ENCODE measurements around the gene QPRT.
"Not testable (repeated sequence)": the region's sequence is repeated elsewhere in the genome, so short reads cannot be mapped to it uniquely, and the experiment has no call there.

Gene QPRT

DNA sequence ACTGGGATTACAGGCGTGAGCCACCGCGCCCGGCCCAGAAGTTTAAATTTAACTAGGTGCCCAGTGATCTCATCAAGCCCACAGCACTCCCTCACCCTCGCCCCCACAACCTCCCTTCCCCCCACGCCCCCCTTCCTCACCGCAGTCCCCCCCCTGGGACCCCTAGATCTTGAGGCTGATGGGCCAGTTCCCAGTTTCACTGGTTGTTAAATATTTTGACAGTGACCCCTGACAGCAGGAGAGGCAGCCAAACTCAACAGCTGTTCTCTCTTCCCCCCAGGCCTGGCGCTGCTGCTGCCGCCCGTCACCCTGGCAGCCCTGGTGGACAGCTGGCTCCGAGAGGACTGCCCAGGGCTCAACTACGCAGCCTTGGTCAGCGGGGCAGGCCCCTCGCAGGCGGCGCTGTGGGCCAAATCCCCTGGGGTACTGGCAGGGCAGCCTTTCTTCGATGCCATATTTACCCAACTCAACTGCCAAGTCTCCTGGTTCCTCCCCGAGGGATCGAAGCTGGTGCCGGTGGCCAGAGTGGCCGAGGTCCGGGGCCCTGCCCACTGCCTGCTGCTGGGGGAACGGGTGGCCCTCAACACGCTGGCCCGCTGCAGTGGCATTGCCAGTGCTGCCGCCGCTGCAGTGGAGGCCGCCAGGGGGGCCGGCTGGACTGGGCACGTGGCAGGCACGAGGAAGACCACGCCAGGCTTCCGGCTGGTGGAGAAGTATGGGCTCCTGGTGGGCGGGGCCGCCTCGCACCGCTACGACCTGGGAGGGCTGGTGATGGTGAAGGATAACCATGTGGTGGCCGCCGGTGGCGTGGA lies 15.6 kb downstream of the QPRT start:
- no peak for DNase-seq

DNA sequence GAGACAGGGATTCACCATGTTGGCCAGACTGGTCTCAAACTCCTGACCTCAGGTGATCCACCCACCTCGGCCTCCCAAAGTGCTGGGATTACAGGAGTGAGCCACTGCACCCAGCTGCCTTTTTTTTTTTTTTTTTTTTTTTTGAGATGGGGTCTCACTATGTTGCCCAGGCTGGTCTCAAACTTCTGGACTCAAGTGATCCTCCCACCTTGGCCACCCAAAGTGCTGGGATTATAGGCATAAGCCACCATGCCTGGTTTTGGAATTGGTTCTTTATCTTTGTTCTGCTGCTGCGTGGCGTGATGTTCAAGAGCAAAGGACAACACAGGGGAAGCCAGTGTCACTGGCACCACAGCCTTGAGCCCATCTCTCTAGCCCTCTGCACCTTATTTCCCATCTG lies 16.7 kb downstream of the QPRT start:
- DNase-seq = not testable (repeated sequence)

DNA sequence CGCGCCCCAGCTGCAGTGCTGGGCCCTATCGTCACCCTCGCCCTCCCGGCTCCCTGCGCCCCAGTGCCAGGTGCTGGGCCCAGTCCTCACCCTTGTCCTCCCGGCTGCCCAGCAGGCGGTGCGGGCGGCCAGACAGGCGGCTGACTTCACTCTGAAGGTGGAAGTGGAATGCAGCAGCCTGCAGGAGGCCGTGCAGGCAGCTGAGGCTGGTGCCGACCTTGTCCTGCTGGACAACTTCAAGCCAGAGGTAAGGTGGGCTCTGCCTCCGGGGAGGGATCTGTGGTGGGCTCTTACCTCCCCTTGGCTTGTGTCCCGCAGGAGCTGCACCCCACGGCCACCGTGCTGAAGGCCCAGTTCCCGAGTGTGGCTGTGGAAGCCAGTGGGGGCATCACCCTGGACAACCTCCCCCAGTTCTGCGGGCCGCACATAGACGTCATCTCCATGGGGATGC lies 17.9 kb downstream of the QPRT start:
- no peak for DNase-seq

DNA sequence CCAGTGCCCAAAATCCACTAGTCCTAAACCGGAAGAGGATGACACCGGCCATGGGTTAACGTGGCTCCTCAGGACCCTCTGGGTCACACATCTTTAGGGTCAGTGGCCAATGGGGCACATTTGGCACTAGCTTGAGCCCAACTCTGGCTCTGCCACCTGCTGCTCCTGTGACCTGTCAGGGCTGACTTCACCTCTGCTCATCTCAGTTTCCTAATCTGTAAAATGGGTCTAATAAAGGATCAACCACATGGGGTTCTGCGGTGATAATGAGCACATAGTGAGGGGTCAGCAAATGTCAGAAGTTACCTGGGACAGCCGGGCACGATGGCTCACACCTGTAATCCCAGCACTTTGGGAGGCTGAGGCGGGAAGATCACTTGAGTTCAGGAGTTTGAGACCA lies 18.4 kb downstream of the QPRT start:
- no peak for DNase-seq

DNA sequence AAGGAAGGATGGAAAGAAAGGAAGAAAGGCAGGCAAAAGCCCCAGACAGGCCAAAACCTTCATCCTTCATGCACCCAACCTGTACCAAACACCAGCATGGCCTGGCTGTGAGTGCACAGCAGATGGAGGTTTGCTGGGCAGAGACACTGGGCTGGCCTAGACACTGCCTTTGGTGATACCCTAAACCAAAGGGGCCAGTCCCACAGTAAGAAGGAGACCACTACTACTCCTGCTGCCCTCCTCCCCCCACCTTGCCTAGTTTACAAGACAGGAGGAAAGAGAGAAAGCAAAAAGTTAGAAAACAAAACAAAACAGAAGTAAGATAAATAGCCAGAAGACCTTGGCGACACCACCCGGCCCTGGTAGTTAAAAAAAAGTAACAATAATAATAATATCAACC lies 19.1 kb downstream of the QPRT start:
- no peak for DNase-seq

DNA sequence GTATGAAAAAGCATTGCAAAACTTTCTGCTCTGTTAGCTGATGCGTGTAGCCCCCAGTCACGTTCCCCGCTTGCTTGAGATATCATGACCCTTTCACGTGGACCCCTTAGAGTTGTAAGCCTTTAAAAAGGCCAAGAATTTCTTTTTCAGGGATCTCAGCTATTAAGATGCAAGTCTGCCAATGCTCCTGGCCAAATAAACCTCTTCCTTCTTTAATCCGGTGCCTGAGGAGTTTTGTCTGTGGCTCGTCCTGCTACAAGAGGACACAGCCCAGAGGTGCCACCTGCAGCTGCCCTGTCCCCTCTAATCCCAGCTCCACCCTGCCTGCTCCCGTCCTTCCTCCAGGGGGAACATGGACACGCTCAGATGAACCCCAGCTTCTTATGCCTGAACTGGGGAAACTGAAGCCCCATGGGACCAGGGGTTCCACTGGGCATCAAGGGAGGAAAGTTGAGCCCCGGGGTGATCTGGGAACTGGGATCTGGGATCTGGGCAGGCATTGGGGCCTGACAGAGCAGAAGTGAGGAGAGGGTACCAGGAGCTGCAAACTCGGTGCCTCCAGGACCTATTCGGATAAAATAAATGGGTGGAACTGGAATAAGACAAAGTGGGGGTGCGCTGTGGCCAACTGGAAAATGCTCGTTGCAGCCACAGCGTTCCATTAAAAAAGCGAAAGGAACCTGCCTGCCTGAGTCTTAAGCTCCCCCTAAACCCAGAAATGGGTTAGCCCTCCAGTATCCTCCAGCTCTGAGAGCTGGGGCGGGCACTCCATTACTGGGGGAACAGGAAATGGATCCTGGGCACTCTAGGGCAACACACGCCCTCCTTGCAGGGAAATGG lies 19.7 kb downstream of the QPRT start:
- no peak for DNase-seq

DNA sequence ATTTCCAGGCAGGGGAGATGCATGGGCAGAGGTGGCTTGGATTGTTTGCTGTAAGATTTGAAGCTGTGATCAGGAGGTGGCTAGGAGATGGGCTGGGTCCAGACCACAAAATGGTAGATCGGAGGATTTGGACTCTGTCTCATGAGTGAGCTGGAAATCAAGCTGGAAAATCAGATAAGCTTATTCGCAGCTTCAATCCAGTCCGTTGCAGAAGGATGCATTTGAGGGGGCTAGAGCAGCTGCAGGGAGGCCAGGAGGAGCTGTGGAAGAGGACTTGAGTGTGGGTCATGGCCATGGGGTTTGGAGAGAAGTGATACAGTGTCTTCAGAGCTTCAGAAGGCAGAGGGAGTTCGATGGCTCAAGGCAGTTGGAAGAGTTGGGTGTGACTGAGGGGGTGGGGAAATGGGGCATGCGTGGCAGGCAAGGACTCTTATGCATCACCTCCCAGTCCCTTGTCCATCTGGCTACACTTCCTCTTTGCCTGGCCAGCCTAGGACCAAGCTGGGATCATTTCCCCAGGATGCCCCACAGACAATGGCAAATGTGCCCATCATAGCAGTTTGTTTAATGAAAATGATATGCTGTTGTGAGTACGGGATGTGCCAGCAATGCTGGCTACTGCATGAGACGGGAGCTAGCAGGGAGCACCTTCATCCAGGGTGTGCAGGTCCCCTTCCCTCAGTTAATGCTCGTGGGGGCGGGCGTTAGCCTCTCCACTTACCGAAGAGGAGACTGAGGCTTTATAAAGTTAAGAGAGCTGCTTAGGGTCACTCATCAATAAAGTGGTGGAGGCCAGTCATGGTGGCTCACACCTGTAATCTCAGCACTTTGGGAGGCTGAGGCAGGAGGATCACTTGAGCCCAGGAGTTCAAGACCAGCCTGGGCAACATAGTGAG lies 20.6 kb downstream of the QPRT start:
- no peak for DNase-seq

DNA sequence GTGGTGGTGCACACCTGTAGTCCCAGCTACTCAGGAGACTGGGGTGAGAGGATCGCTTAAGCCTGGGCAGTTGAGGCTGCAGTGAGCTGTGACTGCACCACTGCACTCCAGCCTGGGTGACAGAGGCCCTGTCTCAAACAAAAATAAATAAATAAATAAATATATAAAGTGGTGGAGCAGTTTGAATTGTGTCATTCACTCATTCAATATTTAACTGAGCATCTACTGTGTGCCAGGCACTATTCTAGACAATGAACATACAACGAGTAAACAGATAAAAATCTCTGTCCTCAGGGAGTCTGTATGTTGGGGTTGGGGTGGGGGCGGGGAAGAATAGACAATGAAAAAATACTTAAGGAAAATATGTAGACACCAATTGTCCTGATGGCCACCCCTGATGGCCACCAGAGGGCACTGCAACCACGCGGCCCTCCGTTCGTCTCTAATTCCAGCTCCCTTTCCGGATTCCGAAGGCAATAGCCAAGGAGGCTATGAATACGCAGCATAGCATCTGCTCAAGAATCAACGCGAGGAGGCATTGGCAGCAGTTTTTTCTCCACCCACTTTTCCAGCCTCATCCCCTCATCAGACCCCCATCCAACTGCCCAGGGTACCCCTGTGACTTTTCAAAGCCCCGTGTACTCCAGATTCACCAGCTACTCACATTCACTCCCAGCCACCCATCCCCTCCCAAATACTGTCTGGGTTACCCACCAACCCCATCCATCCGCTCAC lies 21.4 kb downstream of the QPRT start:
- peak; percentile 47 for DNase-seq

DNA sequence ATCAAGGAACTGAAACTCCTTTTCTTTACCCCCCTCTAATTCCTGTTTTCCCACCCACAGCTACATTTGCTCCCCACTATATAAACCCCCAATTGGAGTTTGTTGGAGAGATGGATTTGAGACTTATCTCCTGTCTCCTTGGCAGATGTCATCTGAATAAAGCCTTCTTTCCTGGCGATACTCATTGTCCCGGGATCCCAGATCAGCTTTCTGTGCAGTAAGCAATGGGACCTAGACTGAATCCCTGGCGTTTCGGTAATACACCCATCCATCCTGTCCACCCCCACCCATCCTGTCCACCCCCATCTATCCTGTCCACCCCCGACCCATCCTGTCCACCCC lies 22.2 kb downstream of the QPRT start:
- no peak for DNase-seq

DNA sequence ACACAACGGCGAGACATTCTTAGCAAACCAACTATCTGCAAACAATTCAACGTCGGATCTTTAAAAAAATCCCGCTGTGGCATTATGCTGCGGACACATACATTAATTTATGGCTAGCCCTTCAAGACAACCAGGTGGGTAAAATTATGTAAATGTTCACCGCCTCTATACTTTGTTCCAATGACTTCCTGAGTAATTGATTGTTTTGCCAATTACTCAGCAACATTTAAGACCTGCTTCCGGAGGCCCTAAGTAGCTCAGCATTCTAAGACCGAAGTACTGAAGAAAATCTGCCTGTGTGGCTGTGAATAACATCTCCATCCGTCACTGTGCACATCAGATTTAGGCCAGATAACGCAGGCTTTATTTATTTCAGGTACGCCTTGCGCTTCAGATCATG lies 23.3 kb downstream of the QPRT start:
- DNase-seq = no peak

DNA sequence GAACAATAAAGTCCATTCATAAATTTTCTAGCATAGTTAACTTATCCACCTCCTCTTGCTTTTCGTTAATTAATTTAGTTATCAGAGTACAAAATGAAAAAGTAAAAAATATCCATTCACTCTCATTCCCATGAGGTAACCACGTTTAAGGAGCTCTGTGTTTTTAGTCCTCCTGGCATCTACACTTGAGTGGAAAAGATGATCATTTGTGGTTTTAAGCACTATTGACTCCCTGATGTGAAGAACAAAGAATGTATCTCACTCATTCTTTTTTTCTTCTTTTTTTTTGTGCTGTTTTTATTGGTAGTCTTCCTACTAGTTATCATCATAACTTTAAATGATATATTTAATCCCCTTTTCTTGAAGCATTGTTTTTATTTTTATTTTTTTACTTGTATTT lies 26.1 kb downstream of the QPRT start:
- DNase-seq = no peak

DNA sequence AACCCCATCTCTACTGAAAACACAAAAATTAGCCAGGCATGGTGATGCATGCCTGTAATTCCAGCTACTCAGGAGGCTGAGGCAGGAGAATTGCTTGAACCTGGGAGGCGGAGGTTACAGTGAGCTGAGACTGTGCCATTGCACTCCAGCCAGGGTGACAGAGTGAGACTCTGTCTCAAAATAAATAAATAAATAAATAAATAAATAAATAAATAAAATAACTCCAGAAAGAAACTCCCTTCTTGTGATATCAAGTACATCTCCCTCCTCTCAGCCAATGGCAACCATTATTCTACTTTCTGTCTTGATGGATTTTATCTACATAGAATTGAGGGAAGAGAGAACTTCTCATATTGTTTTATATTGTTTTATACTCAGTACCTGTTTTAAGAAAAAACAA lies 28.2 kb downstream of the QPRT start:
- not testable (repeated sequence) for DNase-seq

DNA sequence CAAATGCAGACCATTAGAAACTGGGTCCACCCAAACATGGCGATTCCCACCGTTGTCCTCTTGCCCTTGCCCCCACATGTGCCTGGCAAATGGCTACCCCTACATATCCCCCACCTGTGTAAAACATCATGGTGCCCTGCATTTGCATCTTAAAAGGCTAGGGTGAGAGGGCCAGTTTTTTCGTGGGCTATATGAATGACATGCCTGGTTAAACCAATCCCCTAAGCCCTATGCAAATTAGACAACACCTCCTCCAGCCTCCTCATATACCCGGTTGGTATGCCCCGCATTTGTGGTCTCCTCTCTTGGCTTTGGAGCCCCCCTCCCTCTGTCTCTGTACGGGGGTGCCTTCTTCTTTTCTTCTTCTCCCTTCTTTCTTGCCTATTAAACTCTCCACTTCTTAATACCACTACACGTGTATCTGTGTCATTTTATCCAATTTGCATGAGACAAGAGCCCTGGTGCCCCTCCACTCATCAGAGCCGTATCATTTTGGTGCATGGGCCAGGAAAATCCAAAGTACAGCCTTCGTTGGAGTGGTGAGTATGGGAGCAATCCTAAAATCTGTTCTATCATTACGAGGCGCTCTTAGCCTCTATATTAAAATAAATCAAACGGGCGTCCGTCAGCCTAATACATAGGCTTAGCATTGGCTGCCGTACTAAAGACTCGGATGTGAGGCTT lies 30.1 kb downstream of the QPRT start:
- no peak for DNase-seq

DNA sequence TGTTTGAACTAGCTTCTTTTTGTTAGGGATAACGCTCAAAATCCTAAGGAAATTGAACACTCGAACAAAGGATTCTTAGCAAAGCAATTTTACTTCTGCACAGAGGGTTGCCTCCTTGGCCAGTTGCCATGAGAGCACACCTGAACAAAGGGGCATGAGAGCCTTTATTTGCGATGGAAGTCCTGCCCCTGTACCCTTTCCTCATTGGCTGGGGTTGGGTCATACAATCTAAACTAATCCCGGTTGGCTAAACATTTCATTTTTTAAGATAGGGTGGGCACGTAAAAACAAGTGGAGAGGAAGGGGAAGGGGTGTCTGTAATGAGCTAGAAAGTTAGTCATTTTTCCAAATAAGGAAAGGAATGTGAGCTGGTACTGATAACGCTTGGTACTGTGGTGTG lies 30.7 kb downstream of the QPRT start:
- not testable (repeated sequence) for DNase-seq

DNA sequence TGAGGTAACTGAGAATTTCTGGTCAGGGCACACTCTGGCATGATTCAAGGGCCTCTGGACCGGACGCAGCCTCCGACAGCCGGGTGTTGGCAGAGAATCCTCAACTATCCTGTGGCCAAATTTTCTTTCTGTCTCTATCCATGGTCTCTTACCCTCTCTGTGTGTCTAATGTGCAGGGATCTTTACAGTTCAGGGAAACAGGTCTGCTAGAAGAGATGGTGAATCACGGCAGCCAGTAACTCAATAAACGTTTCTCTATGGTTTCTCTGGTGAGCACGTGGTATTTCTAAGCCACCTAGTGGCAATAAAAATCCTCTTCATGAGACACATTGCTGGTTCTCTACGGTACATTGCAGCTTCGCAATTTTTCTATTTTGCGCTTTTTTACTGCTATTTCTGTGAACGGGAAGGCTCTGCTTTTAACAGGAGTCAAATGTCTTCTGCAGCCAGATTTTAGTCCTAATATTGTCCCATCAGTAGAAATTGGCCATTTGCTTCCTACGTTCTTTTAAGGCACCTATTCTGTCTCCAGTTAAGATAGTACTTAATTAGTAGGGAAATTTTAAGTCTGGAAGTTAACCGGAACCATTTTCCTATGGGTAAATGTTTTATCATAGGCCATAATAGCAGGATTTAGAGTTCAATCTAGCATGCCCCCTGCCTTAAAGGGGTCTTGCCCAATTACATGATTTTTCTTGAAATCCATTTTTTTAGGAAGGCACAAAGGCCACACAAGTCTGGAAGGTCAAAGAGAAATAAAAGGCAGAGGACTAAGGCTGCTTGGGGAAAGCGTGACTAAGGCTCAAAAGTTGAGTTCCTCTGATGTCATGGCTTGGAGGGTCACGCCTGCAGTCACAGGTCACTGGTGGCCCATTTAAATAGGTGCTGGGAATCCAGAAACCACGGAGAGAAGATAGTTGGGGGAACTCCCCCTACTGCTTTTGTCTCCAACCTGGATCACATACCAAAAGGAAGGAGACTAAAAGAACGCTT lies 31.5 kb downstream of the QPRT start:
- no peak for DNase-seq

DNA sequence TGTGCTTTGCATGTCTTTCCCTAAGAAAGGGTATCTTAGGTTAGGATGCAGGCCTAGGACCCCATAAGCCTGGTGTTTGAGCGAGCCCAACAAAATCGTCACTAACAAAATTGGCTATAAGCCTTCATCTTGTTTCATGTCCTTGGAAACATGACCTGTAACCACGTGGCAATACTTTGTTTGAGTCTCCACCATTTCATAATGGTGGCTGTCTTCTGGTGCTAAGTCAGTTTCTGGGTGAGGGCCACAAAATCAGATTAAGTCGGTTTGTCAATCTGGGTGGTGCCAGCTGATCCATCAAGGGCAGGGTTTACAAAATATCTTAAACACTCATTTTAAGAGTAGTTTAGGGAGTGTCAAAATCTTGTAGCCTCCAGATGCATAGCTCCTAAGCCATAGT lies 33.8 kb downstream of the QPRT start:
- DNase-seq = no peak

DNA sequence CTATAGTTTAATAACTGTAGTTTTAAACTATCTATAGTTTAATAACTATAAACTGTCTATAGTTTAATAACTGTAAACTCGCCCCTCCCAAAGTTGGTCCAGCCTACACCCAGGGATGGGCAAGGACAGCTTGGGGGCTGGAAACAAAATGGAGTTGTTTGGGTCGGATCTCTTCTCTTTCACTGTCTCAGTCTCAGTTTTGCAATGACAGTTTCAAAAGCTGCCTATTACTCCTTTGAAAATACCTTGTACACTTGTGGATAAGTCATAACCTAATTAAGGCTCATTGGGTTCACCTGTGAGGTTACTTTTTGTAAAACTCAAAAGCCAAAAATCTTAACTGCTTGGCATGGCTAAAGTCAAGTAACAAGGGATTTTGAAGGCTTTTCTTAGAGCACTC lies 35.4 kb downstream of the QPRT start:
- no peak for DNase-seq

DNA sequence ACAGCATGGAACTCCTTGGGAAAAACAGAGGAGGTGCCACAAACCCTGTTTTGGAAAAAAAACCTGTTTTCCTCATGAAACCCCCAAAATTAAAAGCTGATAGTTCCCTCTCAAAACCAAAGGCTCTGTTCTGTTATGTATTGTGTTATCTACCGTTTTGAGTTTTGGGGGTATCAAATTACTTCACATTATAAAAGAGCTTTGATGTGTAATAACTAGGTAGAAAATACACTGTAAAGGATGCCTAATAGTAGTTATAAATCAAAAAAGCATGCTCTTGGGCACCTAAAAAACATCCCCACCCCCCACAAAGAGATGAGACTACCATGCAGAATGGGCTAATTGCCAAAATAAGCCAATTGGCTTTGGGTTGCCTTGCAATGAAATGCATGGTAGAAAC lies 36.0 kb downstream of the QPRT start:
- no peak for DNase-seq

DNA sequence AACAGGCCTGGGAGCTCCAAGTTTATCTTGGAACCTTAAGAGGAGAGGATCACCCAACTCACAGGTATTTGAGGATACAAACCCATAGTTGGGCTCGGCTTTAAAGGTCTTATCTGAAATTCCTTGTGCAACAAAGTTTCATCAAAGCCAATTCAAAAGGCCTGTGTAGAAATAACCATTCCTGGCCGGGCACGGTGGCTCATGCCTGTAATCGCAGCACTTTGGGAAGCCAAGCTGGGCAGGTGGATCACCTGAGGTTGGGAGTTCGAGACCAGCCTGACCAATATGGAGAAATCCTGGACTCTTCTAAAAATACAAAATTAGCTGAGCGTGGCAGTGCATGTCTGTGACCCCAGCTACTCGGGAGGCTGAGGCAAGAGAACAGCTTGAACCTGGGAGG lies 38.1 kb downstream of the QPRT start:
- no peak for DNase-seq

DNA sequence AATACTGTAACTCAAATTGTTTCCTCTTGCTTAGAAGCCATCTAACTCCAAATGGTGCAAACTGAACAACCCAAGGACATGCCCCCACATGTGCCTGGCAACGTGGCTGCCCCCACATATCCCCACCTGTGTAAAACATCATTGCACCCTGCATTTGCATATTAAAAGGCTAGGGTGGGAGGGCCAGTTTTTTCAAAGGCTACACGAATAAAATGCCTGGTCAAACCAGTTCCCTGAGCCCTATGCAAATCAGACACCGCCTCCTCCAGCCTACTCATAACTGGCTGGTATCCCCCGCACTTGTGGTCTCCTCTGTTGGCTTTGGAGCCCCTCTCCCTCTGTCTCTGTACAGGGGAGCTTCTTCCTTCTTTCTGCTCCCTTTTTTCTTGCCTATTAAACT lies 40.1 kb downstream of the QPRT start:
- no peak for DNase-seq

DNA sequence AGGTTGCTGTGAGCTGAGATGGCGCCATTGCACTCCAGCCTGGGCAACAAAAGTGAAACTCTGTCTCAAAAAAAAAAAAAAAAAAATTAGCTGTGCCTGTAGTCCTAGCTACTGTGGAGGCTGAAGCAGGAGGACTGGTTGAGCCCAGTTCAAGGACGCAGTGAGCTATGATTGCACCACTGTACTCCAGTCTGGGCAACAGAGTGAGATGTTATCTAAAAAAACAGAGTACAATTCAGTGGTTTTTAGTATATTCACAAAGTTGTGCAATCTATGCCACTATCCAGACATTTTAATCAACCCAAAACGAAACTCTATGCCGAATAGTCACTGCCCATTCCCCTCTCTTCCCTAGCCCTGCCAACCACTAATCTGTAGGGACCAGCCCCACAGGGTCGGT lies 41.7 kb downstream of the QPRT start:
- no peak for DNase-seq
